GM19240 (cell line): ENCODE data around the gene SNX33.

ENCODE experiments used
- DNase-seq: peaks from one replicate; pipeline ENCODE4 v3.0.0; 2011; ENCODE audit warnings: low spot score; ENCODE audit not compliant: insufficient read length

Gene SNX33

DNA sequence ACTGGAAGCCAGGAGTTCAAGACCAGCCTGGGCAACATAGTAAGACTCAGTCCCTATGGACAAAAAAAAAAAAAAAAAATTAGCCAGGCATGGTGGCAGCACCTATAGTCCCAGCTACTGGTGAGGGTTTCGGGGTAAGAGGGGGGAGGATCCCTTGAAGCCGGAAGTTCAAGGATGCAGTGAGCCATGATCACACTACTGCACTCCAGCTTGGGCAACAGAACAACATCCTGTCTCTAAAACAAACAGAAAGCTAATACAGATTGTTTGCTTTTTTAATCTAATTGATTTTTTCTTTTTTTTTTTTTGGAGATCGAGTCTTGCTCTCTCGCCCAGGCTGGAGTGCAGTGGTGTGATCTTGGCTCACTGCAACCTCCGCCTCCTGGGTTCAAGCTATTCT lies 6.1 kb upstream of the SNX33 start:
- DNase-seq, result no peak

DNA sequence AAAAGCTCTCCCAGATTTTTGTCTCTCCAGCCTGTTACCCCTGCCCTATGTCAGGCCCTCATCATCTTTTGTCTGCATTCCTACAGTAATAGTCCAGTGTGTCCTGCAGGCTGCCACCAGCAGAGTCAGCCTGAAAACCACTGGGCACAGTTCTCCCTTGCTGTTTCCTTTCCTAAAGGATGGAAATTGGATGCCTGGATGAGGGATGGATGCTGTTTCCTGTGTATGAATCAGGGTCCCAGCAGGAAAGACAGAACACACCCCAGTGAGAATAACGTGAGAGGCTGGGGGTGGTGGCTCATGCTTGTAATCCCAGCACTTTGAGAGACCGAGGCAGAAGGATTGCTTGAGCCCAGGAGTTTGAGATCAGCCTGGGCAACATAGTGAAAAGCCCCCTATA lies 3.3 kb upstream of the SNX33 start:
- no peak for DNase-seq

DNA sequence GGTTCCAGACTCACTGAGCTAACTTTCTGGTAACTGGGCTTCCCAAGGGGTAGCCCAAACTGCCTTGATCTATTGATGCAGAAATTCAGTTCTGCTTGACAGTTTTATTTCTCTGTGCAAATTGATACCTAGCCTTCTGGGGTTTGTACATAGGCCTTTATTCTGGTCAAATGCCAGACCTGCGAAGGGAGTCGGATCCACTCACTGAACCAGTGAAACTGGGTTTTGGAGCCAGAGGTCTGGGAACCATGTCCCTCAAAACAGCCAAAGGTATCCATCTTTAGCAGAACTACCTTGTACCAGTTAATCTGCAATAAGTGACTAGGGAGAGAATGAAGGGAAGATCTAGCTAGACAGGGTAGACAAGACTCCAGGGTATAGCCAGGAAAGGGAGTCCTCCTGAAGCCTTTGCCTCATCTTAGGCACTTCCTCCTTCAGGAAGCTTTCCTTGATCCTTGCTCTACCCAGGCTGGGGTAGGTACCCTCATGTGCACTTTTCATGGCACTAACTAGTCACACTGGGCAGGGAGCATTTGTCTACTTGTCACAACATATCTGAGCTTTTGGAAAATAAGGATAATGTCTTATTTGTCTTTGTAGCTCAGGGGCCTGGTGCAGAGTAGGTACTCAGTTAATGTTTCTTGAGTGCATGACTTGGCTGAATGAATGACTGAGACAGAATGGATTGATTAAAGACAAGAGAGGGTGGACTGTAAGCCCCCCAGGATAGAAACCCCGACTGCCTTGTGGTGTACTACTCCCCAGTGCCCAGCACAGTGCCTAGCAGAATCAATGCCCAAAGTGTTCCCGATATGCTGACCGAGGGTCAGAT lies 1.4 kb upstream of the SNX33 start:
- DNase-seq, result no peak

DNA sequence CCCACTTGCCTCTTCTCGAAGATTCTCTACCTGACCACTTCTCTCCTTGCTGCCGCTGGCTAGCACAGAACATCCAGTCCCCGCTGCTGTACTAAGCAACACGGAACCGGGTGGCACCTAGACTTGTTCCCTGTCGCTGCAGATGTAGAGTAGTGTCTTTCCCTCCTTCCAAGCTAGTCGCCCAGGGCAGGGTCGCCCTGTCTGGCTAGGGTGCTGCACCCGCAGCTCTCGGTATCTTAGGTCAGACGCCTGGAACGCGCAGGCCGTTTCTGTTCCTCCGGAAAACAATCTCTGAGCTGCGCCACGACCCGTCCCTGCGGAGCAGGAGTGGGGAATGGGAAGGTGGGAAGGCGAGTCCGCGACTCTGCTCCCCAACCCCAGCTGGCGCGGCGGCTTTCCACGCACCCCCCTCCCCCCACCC lies 758 bp upstream of the SNX33 start:
- no peak for DNase-seq

DNA sequence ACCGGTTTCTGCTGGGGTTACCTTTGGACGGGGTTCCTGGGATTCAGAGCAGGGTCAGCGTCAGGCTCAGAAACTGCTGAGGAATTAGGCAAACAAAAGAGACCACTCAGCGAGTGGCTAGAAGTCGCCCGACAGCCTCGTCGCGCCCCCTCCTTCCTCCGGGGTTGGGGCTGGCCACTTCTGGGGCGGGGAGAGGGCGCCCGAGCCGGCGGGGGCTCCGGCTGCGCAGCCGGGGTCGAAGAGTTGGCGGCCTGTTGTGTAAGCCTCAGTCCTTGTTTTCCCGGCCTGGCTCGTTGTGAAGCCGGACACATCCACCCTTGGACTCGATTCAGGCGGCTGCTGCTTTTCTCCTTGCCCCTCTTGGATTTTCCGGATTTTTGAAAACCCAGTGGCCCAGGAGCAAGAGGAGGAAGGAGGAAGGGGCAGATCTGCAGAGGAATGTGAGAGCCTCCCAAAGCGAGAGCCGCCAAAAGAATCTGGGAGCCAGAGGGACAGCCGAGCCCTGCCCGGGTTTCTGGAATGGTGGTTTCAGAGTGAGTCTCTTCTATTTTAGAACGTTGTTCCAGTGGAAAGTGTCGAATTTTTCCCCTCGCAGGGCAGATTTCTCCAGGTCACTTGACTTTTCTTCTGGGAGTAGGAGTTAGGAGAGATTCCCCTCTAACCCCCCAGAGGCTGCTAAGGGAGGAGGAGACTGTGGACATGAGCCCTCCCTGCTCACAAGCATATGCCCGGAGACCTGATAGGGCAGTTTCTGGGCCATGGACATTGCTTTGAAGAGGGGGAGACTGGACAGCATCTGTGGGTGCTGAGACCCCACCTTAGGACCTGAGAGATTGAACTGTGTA lies 666 bp downstream of the SNX33 start:
- DNase-seq, result no peak

DNA sequence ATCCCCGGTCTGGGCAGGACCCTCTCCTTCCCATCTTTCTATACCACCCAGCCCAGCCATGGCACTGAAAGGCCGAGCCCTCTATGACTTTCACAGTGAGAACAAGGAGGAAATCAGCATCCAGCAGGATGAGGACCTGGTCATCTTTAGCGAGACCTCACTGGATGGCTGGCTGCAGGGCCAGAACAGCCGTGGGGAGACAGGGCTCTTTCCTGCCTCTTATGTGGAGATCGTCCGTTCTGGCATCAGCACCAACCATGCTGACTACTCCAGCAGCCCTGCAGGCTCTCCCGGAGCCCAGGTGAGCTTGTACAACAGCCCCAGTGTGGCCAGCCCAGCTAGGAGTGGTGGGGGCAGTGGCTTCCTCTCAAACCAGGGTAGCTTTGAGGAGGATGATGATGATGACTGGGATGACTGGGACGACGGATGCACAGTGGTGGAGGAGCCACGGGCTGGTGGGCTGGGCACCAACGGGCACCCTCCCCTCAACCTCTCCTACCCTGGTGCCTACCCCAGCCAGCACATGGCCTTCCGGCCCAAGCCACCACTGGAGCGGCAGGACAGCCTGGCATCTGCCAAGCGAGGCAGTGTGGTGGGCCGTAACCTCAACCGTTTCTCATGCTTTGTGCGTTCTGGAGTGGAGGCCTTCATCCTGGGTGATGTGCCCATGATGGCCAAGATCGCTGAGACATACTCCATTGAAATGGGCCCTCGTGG lies 1.5 kb downstream of the SNX33 start:
- no peak for DNase-seq

DNA sequence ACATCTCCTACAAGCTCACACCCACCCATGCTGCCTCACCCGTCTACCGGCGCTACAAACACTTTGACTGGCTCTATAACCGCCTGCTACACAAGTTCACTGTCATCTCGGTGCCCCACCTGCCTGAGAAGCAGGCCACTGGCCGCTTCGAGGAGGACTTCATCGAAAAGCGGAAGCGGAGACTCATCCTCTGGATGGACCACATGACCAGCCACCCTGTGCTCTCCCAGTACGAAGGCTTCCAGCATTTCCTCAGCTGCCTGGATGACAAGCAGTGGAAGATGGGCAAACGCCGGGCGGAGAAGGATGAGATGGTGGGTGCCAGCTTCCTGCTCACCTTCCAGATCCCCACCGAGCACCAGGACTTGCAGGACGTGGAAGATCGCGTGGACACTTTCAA lies 2.1 kb downstream of the SNX33 start:
- DNase-seq, result no peak

DNA sequence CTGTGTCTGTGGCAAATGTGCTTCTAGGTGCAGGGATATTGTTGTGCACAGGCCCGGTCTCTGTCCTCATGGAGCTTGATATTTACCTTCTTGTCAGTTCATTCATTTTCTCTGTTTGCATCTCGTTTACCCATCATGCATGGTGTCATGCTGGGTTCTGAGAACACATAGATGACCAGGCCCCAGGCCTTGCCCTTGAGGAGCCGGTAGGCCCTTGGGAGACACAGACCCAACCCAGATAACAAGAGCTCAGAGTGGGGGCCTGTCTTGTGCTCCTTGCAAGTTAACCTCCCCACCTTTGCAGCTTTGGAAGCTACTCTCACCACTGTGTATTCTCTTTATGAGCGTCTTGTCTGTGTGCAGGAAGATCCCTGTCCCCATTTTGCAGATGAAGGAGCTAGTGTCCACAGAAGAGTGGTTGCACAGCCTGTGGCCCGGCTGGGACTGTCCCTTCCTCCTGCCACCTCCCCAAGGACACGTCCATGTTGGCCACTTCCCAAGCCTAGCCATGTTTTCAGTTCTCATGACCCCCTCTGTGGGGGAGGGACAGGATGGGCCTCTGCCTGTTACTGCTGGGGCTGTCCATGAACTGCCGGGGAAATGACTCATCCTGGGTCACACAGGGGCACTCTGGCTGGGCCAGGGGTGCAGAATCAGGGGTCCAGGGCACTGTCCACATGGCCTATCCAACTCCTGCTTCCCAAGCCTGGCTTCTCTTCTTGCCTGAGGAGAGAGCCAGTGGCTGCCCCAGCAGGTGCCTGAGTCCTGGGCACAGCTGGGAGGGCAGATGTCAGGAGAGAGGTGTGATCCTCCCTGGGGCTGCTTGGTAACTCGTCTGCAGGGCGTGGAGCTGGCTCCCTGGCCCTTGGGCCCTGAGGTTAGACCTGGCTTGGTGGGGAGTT lies 3.4 kb downstream of the SNX33 start:
- DNase-seq, result no peak

DNA sequence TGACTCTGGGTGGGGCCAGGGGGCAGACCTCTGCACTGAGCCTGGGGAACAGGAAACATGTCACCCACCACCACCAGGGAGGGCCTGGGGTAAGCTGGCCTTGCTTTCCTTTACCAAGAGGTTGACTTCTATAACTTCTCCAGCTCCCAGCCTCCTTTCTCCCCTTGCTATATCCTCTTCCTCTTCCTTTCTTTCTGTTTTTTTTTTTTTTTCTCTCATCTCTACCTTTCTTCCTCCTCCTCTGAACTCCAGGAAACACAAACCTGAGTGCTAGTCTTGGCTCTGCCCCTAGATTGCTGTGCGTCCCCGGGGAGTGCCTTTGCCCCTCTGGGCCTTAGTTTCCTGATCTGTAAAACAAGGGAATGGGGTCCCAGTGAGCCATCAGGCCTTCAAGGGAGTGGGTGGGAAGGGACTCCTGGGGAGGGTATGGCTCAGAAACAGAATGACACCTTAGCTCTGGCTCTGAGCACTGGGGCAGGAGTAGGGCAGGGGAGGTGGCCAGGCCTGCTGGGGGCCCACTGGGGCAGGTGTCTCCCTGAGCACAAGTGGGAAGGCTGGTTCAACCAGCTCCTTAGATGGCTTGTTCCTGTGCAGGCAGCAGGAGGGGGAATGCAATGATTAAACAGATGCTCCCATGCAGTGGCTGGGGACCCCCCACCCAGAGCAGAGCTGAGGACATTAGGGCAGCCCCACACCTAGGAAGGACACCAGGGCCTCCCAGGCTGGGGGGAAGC lies 4.3 kb downstream of the SNX33 start:
- no peak for DNase-seq

DNA sequence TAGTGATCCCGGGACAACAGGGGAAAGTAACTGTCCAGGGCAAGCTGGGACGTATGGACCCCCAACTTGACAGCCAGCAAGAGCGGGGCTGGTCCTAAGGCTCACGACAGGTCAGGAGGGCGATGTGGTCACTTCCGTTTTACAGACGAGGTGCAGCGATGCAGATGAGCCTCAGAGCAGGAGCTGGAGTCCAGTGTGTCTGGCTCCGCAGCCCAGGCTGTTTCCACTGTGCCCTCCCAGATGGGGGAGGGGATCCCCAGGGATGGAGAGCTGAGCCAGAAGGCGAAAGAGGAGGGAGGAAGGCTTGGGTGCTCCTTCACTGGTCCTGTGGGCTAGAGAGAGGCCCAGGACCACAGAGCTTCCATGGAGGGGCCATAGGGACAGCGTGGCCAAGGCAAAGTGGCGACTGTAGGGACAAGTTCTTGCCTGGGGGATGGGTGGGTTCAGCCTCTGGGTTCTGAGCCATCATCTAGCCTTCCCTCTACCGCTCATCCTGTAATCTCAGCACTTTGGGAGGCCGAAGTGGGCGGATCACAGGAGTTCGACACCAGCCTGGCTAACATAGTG lies 5.7 kb downstream of the SNX33 start:
- DNase-seq, result no peak

DNA sequence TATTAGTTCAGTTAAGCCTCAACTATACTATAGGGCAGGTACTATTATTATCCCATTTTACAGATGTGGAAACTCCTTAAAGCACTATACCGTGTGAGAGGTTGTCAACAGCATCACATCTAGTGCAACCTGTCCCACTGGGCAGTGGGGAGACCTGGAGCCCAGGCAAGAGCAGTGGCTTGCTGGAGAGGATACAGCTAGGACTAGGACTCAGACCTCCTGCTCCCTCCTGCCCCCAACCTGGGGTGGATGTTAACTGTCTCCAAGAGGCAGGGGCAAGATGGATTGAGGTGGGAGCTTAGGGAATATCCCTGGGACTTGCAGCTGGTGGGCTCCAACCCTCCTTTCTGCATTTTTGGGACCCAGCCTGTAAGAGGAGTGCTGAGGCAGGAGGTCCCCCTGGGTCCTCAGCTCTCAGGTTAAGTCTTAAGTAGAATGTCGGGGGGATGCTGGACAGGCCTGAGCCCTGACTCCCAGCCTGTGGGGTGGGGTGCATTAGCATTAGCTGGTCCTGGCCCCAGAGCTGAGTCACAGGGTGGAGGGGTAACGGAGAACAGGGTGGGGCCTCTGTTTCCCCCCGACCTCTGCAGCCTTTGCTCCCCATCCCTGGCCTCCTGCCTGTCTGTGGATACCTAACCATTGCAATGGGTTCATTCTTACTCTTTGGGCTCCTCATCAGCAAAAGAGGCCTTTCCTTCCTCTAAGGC lies 6.6 kb downstream of the SNX33 start:
- DNase-seq, result no peak

DNA sequence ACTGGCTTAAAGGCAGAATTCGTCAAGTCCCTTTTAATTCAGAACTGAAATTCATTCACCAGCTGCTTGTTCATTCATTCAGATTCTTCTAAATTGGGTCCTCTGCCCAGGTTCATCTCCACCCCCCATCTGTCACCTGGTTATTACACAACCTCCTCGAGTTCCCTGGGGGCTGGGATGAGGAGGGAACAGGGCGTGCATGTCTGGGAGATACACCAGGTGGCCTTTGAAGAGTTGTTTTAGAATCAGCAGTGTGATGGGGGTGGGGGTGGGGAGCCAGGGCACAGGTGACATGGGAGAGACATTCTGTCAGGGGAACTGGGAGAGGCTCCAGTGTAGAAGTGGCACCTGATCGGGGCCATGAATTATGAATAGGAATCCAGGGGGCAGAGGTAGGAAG lies 8.2 kb downstream of the SNX33 start:
- no peak for DNase-seq

DNA sequence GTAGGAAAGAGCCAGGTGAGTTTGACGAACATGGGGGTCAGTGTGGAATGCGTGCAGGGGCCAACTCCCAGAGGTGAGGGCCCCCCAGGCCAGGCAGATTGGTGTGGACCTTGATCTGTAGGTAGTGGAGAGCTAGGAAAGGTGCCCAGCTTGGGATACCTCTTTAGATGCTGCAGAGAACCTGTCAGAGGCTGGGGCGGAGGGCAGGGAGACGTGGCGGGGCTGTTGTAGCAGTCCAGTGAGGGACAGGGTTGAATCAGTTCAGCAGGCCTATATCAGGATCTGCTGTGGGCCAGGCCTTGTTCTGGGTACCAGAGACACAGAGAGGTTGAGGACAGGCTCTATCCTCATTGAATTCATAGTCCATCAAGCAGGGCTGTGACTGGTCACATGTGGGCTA lies 8.6 kb downstream of the SNX33 start:
- DNase-seq, result no peak

DNA sequence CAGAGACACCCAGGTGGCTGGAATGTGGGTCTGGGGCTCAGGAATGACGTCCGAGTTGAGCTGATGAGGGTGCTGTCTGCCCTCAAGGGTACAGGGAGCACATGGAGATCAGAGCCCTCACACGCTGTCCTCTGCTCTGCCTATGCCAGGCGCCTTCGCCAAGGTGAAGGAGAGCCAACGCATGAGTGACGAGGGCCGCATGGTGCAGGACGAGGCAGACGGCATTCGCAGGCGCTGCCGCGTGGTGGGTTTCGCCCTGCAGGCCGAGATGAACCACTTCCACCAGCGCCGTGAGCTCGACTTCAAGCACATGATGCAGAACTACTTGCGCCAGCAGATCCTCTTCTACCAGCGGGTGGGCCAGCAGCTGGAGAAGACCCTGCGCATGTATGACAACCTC lies 9.1 kb downstream of the SNX33 start:
- DNase-seq, result no peak

DNA sequence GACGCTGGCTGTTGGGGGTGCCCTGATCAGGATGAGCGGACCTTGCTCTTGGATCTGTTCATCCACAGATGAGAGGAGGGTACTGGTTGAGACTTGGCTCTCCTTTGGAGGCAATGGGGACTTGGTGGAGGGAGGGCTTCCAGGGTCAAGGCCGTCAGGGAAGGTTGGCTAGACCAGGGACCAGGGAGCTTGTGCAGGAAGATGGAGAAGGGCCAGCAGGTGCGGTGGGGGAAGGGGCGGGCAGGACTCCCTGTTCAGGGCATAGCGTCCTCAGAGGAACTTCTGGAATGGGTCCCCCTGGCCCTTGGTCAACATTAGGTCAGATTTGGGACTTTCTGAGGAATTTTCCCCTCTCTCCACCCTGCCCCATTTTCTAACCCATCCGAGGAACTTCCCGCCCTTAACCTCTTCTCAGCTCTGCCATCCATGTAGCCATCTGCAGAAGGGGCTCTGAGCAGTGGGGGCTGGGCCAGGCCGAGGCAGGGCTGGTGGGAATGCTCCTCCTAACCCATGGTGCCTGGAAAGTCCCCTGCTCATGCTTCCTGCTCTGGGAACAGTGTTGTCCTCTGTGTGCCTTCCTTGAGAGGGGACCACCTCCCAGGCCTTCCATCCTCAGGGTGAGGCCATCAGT lies 11.5 kb downstream of the SNX33 start:
- DNase-seq, result no peak

DNA sequence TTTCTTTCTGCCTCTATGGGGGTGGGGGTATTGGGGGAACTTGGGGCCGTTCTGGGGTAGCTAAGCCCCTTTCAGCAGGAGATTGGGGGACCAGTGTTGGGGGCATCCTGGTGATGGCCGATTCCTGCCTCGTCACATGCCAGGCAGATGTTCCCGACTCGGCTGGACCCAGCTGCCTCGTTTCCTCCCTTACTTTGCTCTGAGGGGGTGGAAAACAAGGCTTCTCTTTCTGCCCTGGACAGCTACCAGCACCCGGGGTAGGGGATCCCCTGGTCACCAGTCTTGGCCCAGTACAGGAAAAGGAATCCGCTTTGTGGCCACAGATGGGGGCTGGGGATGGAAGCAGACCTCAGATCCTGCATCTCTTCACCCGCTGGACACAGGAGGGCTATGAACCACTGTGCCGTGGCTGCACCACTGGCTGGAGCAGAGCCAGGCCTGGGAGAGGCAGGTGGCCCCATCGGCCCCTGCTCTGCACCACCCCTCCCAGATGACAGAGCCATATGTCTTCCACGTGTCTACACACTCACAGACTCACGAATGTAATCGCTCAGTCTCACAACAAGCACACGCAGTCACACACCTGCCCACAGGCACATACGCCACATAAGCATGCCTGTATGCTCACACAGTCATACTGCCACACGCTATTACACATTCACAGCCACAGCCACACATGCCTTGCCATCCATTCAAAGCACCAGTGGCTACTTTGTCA lies 12.4 kb downstream of the SNX33 start:
- DNase-seq, result no peak

DNA sequence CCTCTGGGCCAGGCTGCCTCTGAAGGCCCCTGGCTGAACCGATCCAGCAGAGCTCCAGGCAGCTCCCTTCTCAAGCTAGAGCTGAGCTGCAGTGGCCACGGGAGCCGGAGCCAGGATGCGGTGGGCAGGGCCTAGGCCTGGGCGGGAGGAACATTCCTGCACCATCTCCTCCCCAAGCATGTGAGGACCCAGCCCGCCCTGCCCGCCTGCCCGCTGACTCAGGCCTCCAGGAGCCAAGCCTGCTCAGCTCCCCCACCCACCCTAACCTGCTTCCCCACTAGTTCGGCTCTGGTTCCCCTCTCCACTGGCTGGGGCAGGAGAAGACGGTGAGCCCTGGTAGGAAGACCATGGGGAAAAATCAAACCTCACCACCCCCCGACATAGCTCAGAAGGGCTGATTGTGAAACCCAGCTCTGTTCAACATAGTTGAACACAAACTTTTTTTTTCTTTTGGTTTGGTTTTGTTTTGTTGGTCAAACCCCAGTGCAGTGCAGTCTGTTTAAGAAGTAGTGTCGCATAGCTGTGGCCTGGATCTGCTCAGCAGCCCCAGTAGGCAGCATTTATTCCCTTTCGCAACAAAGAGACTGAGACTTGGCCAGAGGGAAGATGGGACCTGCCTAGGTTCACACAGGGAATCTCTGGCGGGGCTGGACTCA lies 13.5 kb downstream of the SNX33 start:
- no peak for DNase-seq

DNA sequence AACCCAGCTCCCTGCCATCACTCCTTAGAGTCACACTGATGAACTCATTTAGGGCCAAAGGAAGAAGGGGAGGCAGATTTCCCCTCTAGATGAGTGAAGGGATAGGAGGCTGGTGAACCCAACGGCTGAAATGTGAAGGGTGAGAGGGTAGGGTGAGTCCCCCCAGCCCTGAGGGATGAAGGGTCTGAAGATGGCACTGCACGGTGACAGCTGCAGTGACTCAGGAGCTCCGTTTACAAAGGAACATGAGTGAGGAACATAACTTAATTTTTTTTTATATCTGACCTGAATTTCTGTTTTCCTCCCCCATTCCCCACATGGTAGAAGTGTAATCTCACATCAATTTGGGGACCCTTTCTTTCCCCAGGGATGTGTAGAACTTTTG lies 14.0 kb downstream of the SNX33 start:
- no peak for DNase-seq
